Prostate gland (tissue), 2 donors: ENCODE results near the gene SULT4A1.

ENCODE experiments used
- POLR2A ChIP-seq: fragments of 450-650 bp; IDR thresholded peaks from one replicate; pipeline ENCODE4 v1.6.1; 2016; ENCODE audit warnings: antibody characterized with exemption, mild to moderate bottlenecking
- POLR2AphosphoS5 ChIP-seq: sonication (generic); formaldehyde crosslinking; IDR thresholded peaks from one replicate; pipeline ENCODE4 v1.6.1; 2017; ENCODE audit warnings: antibody characterized with exemption
- TF ChIP-seq, protein P1 (sequence below), 4 experiments: fragments of 200-600 bp in 2 of 4; fragments of 450-650 bp in 2 of 4; sonication (generic) in 2 of 4; IDR thresholded peaks; 1 replicate in 3 of 4; 2 replicates in 1 of 4; pipeline ENCODE4 v1.5.1; 2016 to 2019; ENCODE audit warnings: antibody characterized with exemption in 4 of 4, mild to moderate bottlenecking in 2 of 4, moderate library complexity in 2 of 4

DNA sequence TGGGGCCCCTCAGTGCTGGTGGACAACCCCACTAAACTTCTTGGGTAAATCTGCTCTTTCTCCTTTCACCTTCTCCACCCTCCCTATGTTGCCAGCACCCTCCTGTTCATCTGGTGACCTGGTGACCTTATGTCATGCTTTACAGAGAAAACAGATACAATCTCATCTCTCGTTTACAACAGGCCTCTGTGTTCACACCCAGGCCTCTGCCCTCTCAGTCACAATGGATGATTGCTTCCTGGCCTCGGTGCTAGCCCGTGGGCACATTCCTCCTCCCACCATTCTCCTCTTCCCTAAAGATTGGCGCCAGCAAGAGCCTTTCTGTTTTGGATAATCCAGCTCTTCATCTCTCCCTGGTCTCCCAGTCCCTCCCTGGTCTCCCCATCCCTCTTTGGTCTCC lies 49.0 kb upstream of the SULT4A1 start:
- TF ChIP-seq, protein P1, sequence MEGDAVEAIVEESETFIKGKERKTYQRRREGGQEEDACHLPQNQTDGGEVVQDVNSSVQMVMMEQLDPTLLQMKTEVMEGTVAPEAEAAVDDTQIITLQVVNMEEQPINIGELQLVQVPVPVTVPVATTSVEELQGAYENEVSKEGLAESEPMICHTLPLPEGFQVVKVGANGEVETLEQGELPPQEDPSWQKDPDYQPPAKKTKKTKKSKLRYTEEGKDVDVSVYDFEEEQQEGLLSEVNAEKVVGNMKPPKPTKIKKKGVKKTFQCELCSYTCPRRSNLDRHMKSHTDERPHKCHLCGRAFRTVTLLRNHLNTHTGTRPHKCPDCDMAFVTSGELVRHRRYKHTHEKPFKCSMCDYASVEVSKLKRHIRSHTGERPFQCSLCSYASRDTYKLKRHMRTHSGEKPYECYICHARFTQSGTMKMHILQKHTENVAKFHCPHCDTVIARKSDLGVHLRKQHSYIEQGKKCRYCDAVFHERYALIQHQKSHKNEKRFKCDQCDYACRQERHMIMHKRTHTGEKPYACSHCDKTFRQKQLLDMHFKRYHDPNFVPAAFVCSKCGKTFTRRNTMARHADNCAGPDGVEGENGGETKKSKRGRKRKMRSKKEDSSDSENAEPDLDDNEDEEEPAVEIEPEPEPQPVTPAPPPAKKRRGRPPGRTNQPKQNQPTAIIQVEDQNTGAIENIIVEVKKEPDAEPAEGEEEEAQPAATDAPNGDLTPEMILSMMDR (IDR thresholded peaks at IDR 0.05): no peak
- TF ChIP-seq POLR2A (no peak), POLR2AphosphoS5 (no peak)
